Measurements from ENCODE around the gene PIH1D2. TPM values are rescaled to one million over a fixed set of nuclear protein-coding genes. Genes with fewer than 3 reads are reported as not detected.
"Not testable (repeated sequence)": the region's sequence is repeated elsewhere in the genome, so short reads cannot be mapped to it uniquely, and the experiment has no call there.

The PIH1D2 gene
- total RNA-seq, 4 donors from 2014 or later = 1.7 to 3.3 (median 2.8) TPM

- 68 to 69% methylated on average over 2 of the region's 2 CpGs for WGBS, 2 donors
- intact Hi-C loops (cut with DNase I) = no loop called here
- Histone ChIP-seq H3K4me1 (peaks cover 0 to 25% (median 0%) of the 10 kb centered on the region in 3 donors), H3K9me3 (no peaks in the 10 kb centered on the region), H3K4me3 (no peak overlapping the region), H3K36me3 (peaks cover 0 to 50% (median 5%) of the 10 kb centered on the region in 3 donors), H3K27ac (no peak overlapping the region), H3K27me3 (no peaks in the 10 kb centered on the region)
- TF ChIP-seq POLR2A (IDR thresholded peaks at IDR 0.05) = no peak
- TF ChIP-seq CTCF (IDR thresholded peaks at IDR 0.05) = no peak
- no peak for DNase-seq
Observed at GRCh38 chr11:112100462-112100861, 26.6 kb upstream of the PIH1D2 start.

- intact Hi-C loops (cut with DNase I) = no loop called here
- Histone ChIP-seq H3K27ac (no peak overlapping the region), H3K4me1 (peaks cover 0 to 6% (median 0%) of the 10 kb centered on the region in 3 donors), H3K27me3 (no peaks in the 10 kb centered on the region), H3K4me3 (no peak overlapping the region), H3K36me3 (peaks cover 0 to 75% (median 24%) of the 10 kb centered on the region in 3 donors), H3K9me3 (no peaks in the 10 kb centered on the region)
- TF ChIP-seq CTCF (IDR thresholded peaks at IDR 0.05) = no peak
- TF ChIP-seq POLR2A (IDR thresholded peaks at IDR 0.05) = no peak
- 88 to 90% methylated on average over 10 to 11 of the region's 11 CpGs for WGBS, 2 donors
- no peak for DNase-seq
Observed at GRCh38 chr11:112097734-112098528, 24.1 kb upstream of the PIH1D2 start.

GRCh38 chr11:112096194-112096593, 22.4 kb upstream of the PIH1D2 start:
- Histone ChIP-seq H3K27me3 (no peaks in the 10 kb centered on the region), H3K9me3 (no peaks in the 10 kb centered on the region), H3K36me3 (peaks cover 3 to 92% (median 41%) of the 10 kb centered on the region in 3 donors), H3K27ac (no peak overlapping the region), H3K4me3 (no peak overlapping the region), H3K4me1 (no peaks in the 10 kb centered on the region)
- intact Hi-C loops (cut with DNase I) = no loop called here
- no peak for DNase-seq
- TF ChIP-seq POLR2A (IDR thresholded peaks at IDR 0.05) = no peak
- TF ChIP-seq CTCF (IDR thresholded peaks at IDR 0.05) = no peak

- H3K36me3 ChIP-seq = peaks cover 11 to 98% (median 43%) of the 10 kb centered on the region in 3 donors
- H3K4me3 ChIP-seq; intact Hi-C loops (cut with DNase I); DNase-seq; H3K27ac ChIP-seq; H3K27me3 ChIP-seq; H3K9me3 ChIP-seq; H3K4me1 ChIP-seq: not testable (repeated sequence)
- 93 to 98% methylated on average over 2 of the region's 2 CpGs for WGBS, 2 donors
Observed at GRCh38 chr11:112095302-112095701, 21.5 kb upstream of the PIH1D2 start.

- WGBS, 2 donors = 13 to 16% methylated on average over 10 of the region's 10 CpGs
Observed at GRCh38 chr11:112087212-112087611, 13.4 kb upstream of the PIH1D2 start.

More at GRCh38 chr11:112087212-112087611, 13.4 kb upstream of the PIH1D2 start:
- no peaks in the 10 kb centered on the region for H3K27me3 ChIP-seq
- H3K4me3 ChIP-seq = peak overlapping the region; percentile 37 to 99 (median 85)
- peaks cover 15 to 74% (median 34%) of the 10 kb centered on the region in 3 donors for H3K36me3 ChIP-seq
- peaks cover 21 to 52% (median 27%) of the 10 kb centered on the region in 3 donors for H3K4me1 ChIP-seq
- no peak for DNase-seq
- peak overlapping the region; percentile 84 to 95 (median 88) for H3K27ac ChIP-seq
- H3K9me3 ChIP-seq = no peaks in the 10 kb centered on the region
- TF ChIP-seq POLR2A (IDR thresholded peaks at IDR 0.05) (no peak), CTCF (IDR thresholded peaks at IDR 0.05) (no peak)
- intact Hi-C loops (cut with DNase I) = loop anchor here (10.0 kb wide), 1 partner anchor 152 kb away; the partner anchor contains the start of gene DIXDC1
